Spleen (tissue), 7 donors: ENCODE measurements around the gene MARK1.

Source experiments
- CTCF ChIP-seq, 11 experiments: fragments of 200-600 bp in 7 of 11; fragments of 450-650 bp in 4 of 11; sonication (generic) in 4 of 11; IDR thresholded peaks in 8 of 11; conservative IDR thresholded peaks in 3 of 11; 1 replicate in 7 of 11; 2 replicates in 4 of 11; pipeline versions ENCODE4 v1.4.0 to v1.8.0; 2016 to 2021; ENCODE audit warnings: antibody characterized with exemption in 11 of 11, inconsistent platforms in 4 of 11, mild to moderate bottlenecking in 1 of 11
- POLR2A ChIP-seq, 3 donors: fragments of 450-650 bp; IDR thresholded peaks; one replicate each; pipeline ENCODE4 v1.5.1; 2017; ENCODE audit warnings: antibody characterized with exemption in 3 of 3, mild to moderate bottlenecking in 1 of 3
- POLR2AphosphoS5 ChIP-seq, 3 donors: sonication (generic); formaldehyde crosslinking; IDR thresholded peaks; one replicate each; pipeline ENCODE4 v1.5.1; 2017; ENCODE audit warnings: antibody characterized with exemption in 3 of 3
- donor health status: DM: no; HTN: no; CAD: no; lungs with moderate emphysema.
- donor health status: DM: no; HTN: no; CAD: no.
- donor health status: DM: no; HTN: no; CAD: no.

- TF ChIP-seq CTCF (IDR thresholded peaks at IDR 0.05 in 8 of 11, conservative IDR thresholded peaks at IDR 0.05 in 3 of 11) (no peak), POLR2A (IDR thresholded peaks at IDR 0.05) (no peak), POLR2AphosphoS5 (IDR thresholded peaks at IDR 0.05) (no peak)
Observed at GRCh38 chr1:220565670-220566069, 37.7 kb downstream of the MARK1 start.
